Astrocyte (in vitro differentiated cells and primary cell): ENCODE measurements around the gene FAM131A.

Experiments
- EZH2 ChIP-seq: IDR thresholded peaks from 2 replicates; pipeline ENCODE4 v1.6.1; 2012; ENCODE audit warnings: mild to moderate bottlenecking, low read length, inconsistent platforms; ENCODE audit not compliant: insufficient read depth
- TF ChIP-seq, protein P1 (sequence below): IDR thresholded peaks from 2 replicates; pipeline ENCODE4 v1.5.1; 2011; ENCODE audit warnings: low read depth, mild to moderate bottlenecking, inconsistent platforms, low read length, moderate library complexity; ENCODE audit not compliant: insufficient read depth

DNA sequence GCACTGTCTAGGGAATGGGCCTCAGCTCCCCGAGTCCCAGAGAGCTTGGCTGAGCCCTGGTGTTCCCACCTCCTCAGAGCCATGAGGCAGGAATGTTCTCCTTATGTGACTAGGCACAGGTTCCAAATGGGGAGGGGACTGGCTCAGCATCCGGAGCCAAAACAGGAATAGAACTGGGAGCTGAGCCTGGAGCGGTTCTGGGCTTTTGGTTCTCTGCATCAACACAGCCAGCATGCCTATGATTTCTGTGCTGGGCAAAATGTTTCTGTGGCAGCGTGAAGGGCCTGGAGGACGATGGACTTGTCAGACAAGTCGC lies at the start of gene FAM131A:
- no peak for TF ChIP-seq EZH2
- TF ChIP-seq, protein P1, sequence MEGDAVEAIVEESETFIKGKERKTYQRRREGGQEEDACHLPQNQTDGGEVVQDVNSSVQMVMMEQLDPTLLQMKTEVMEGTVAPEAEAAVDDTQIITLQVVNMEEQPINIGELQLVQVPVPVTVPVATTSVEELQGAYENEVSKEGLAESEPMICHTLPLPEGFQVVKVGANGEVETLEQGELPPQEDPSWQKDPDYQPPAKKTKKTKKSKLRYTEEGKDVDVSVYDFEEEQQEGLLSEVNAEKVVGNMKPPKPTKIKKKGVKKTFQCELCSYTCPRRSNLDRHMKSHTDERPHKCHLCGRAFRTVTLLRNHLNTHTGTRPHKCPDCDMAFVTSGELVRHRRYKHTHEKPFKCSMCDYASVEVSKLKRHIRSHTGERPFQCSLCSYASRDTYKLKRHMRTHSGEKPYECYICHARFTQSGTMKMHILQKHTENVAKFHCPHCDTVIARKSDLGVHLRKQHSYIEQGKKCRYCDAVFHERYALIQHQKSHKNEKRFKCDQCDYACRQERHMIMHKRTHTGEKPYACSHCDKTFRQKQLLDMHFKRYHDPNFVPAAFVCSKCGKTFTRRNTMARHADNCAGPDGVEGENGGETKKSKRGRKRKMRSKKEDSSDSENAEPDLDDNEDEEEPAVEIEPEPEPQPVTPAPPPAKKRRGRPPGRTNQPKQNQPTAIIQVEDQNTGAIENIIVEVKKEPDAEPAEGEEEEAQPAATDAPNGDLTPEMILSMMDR: no peak
